GM12874 (cell line): ENCODE measurements around the gene DAD1.

Experiments
- CTCF ChIP-seq: IDR thresholded peaks from 2 replicates; pipeline ENCODE4 v1.5.1; 2011; ENCODE audit warnings: low read depth, mild to moderate bottlenecking, control low read depth, low read length, moderate library complexity; ENCODE audit not compliant: insufficient read depth

Gene DAD1

GRCh38 chr14:22534547-22534946 is 54.5 kb downstream of the DAD1 start:
- no peak for TF ChIP-seq CTCF

- TF ChIP-seq CTCF = no peak
Observed at GRCh38 chr14:22533739-22534359, 55.2 kb downstream of the DAD1 start.

- TF ChIP-seq CTCF = no peak
Observed at GRCh38 chr14:22533057-22533704, 55.8 kb downstream of the DAD1 start.

GRCh38 chr14:22532345-22533056 is 56.5 kb downstream of the DAD1 start:
- TF ChIP-seq CTCF = no peak

GRCh38 chr14:22531451-22532344 is 57.3 kb downstream of the DAD1 start:
- no peak for TF ChIP-seq CTCF

GRCh38 chr14:22530127-22530526 is 58.9 kb downstream of the DAD1 start:
- TF ChIP-seq CTCF = no peak

- no peak for TF ChIP-seq CTCF
Observed at GRCh38 chr14:22526744-22527143, 62.3 kb downstream of the DAD1 start.
